WTC11 (cell line): ENCODE data around the gene TMED1.

ENCODE experiments used
- CTCF ChIP-seq: fragments of 200-600 bp; IDR thresholded peaks from 2 replicates; pipeline ENCODE4 v1.8.0; 2022; ENCODE audit warnings: antibody characterized with exemption
- FOXP1 ChIP-seq: sonication (generic); formaldehyde crosslinking; IDR thresholded peaks from 2 replicates; pipeline ENCODE4 v1.8.0; 2022; ENCODE audit warnings: missing genetic modification reagents, mild to moderate bottlenecking, moderate library complexity, borderline replicate concordance
- GABPB1 ChIP-seq: sonication (generic); formaldehyde crosslinking; IDR thresholded peaks from 2 replicates; pipeline ENCODE4 v1.8.1; 2023; ENCODE audit warnings: mild to moderate bottlenecking, missing genetic modification reagents
- JUN ChIP-seq: sonication (generic); formaldehyde crosslinking; IDR thresholded peaks from 2 replicates; pipeline ENCODE4 v1.8.0; 2023; ENCODE audit warnings: mild to moderate bottlenecking, missing genetic modification reagents
- KAT7 ChIP-seq: sonication (generic); formaldehyde crosslinking; IDR thresholded peaks from 2 replicates; pipeline ENCODE4 v1.8.1; 2023; ENCODE audit warnings: missing genetic modification reagents, mild to moderate bottlenecking, borderline replicate concordance
- TP53 ChIP-seq: sonication (generic); formaldehyde crosslinking; IDR thresholded peaks from 2 replicates; pipeline ENCODE4 v1.8.1; 2023; ENCODE audit warnings: mild to moderate bottlenecking, missing genetic modification reagents

DNA sequence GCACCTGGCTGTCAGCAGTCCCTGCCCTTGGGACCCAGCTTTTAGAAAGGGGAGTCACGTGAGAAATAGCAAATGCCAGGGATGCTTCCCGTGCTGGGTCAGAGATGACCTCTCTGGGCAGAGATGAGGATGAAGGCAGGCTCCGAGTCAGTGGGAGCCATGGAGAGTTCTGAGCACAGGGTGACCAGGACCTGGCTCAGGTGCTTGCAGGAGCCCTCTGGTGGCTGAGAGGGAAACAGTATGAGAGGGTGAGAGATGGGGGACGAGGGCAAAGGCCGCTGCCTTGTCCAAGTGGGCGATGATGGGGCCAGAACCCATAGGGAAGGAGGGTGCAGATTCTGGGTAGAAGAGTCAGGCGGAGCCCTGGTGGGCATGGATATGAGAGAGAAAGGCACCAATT is 15.8 kb downstream of the TMED1 start:
- TF ChIP-seq GABPB1 (no peak), CTCF (no peak), TP53 (CRISPR knock-in tag) (no peak), FOXP1 (CRISPR knock-in tag) (no peak), JUN (CRISPR knock-in tag) (no peak), KAT7 (CRISPR knock-in tag) (no peak)
